ENCODE results near the gene MIGA2.

DNA sequence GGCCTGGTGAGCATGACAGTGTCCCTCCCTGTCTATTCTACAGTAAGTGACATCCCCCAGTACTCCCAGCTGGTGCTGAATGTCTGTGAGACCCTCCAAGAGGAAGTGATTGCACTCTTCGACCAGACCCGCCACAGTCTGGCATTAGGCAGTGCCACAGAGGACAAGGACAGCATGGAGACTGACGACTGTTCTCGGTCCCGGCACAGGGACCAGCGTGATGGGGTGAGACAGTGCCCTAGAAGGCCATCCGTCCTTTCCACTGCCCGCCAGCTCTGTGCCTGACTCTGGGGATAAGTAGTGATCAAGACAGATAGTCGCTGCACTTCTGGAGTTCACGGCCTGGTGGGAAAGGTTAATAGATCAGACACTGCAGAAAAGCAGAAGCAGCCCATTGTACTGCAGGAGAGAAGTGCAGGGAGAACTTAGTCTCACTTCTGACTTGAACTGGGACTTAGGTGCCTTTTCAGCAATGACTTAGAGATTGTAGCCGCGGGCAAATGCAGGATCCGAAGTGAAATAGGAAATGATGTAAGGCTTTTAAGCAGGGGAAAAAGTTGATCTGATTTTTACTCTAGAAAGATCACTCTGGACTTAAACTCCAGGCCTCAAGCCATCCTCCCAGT lies 36.7 kb upstream of the MIGA2 start:
- TF ChIP-seq, protein P1, sequence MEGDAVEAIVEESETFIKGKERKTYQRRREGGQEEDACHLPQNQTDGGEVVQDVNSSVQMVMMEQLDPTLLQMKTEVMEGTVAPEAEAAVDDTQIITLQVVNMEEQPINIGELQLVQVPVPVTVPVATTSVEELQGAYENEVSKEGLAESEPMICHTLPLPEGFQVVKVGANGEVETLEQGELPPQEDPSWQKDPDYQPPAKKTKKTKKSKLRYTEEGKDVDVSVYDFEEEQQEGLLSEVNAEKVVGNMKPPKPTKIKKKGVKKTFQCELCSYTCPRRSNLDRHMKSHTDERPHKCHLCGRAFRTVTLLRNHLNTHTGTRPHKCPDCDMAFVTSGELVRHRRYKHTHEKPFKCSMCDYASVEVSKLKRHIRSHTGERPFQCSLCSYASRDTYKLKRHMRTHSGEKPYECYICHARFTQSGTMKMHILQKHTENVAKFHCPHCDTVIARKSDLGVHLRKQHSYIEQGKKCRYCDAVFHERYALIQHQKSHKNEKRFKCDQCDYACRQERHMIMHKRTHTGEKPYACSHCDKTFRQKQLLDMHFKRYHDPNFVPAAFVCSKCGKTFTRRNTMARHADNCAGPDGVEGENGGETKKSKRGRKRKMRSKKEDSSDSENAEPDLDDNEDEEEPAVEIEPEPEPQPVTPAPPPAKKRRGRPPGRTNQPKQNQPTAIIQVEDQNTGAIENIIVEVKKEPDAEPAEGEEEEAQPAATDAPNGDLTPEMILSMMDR (conservative IDR thresholded peaks at IDR 0.05; ENCODE audit: low read depth in 2 of 2) = no peak
- no peak for TF ChIP-seq ZNF114 (CRISPR knock-in tag; IDR thresholded peaks at IDR 0.05)
- TF ChIP-seq EZH2phosphoT487 (IDR thresholded peaks at IDR 0.05; ENCODE audit: unreplicated experiment) = no peak
- TF ChIP-seq EZH2 (IDR thresholded peaks at IDR 0.05; ENCODE audit: low read depth, unreplicated experiment) = no peak
- no peak for TF ChIP-seq CREB1 (CRISPR knock-in tag; IDR thresholded peaks at IDR 0.05; ENCODE audit: low read depth)
- TF ChIP-seq, protein P2, sequence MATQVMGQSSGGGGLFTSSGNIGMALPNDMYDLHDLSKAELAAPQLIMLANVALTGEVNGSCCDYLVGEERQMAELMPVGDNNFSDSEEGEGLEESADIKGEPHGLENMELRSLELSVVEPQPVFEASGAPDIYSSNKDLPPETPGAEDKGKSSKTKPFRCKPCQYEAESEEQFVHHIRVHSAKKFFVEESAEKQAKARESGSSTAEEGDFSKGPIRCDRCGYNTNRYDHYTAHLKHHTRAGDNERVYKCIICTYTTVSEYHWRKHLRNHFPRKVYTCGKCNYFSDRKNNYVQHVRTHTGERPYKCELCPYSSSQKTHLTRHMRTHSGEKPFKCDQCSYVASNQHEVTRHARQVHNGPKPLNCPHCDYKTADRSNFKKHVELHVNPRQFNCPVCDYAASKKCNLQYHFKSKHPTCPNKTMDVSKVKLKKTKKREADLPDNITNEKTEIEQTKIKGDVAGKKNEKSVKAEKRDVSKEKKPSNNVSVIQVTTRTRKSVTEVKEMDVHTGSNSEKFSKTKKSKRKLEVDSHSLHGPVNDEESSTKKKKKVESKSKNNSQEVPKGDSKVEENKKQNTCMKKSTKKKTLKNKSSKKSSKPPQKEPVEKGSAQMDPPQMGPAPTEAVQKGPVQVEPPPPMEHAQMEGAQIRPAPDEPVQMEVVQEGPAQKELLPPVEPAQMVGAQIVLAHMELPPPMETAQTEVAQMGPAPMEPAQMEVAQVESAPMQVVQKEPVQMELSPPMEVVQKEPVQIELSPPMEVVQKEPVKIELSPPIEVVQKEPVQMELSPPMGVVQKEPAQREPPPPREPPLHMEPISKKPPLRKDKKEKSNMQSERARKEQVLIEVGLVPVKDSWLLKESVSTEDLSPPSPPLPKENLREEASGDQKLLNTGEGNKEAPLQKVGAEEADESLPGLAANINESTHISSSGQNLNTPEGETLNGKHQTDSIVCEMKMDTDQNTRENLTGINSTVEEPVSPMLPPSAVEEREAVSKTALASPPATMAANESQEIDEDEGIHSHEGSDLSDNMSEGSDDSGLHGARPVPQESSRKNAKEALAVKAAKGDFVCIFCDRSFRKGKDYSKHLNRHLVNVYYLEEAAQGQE (IDR thresholded peaks at IDR 0.05; ENCODE audit: unreplicated experiment) = no peak
- TF ChIP-seq, protein P3, sequence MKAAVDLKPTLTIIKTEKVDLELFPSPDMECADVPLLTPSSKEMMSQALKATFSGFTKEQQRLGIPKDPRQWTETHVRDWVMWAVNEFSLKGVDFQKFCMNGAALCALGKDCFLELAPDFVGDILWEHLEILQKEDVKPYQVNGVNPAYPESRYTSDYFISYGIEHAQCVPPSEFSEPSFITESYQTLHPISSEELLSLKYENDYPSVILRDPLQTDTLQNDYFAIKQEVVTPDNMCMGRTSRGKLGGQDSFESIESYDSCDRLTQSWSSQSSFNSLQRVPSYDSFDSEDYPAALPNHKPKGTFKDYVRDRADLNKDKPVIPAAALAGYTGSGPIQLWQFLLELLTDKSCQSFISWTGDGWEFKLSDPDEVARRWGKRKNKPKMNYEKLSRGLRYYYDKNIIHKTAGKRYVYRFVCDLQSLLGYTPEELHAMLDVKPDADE (IDR thresholded peaks at IDR 0.05) = no peak
- no peak for TF ChIP-seq POLR2AphosphoS5 (IDR thresholded peaks at IDR 0.05; ENCODE audit: low read depth)
- no peak for TF ChIP-seq JUNB (IDR thresholded peaks at IDR 0.05; ENCODE audit: unreplicated experiment)
- no peak for TF ChIP-seq ZNF331 (CRISPR knock-in tag; IDR thresholded peaks at IDR 0.05; ENCODE audit: low read depth)
- no peak for TF ChIP-seq NANOG (IDR thresholded peaks at IDR 0.05; ENCODE audit: borderline replicate concordance)
